GM19351 (cell line): ENCODE measurements around the gene CBLB.
A peak's percentile ranks its signal among the peaks of the same experiment; 100 is the strongest.

Experiments used
- ATAC-seq: cut with Tn5 transposase; IDR thresholded peaks from one replicate; pipeline ENCODE4 v1.9.1; 2021; ENCODE audit warnings: mild to moderate bottlenecking, moderate library complexity; ENCODE audit not compliant: unreplicated experiment

The CBLB gene

GRCh38 chr3:105847865-105848264 is 20.9 kb downstream of the CBLB start:
- ATAC-seq, result no peak

- no peak for ATAC-seq
Measured at GRCh38 chr3:105847452-105847851, 21.4 kb downstream of the CBLB start.

- no peak for ATAC-seq
Measured at GRCh38 chr3:105846809-105847208, 22.0 kb downstream of the CBLB start.

GRCh38 chr3:105845488-105845887 is 23.3 kb downstream of the CBLB start:
- ATAC-seq, result no peak

DNA sequence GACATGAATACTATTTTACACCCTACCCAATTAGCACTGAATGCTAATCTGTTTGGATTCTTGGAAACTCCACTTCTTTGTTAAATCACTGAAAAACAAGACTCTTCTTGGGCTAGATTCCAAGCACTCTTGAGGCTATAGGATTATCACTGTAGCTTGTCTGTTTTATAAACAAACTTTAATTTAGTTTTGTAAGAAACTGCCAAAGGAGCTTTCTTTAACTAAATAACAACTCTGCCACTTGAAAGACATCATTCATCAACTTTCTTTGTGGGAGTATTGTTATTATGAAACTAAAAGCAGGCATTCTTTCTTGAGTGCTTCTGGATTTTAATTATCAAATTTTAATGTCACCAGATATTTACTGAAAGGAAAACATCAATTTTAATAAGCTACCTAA is 24.1 kb downstream of the CBLB start:
- ATAC-seq, result no peak

- ATAC-seq, result no peak
Measured at GRCh38 chr3:105843994-105844393, 24.8 kb downstream of the CBLB start.

GRCh38 chr3:105842943-105843342 is 25.9 kb downstream of the CBLB start:
- no peak for ATAC-seq

DNA sequence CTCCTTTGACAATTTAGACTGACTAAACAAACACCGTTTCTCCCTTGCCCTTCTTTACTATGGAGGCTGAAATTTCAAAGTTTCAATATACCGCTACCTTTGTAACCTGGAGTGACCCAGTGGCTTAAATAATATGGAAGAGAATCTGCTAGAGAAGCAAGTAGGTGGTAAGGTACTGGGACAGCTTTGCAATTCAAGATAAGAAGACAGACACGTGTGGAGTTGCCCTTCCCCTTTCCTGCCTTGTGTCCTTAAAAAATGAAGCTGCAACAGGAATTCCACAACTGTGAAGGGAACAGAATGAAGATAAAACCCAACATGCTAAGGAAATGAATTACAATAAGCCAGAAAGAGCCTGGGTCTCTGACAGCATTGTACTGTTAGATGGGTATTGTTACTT is 26.4 kb downstream of the CBLB start:
- no peak for ATAC-seq

GRCh38 chr3:105837947-105838346 is 30.9 kb downstream of the CBLB start:
- no peak for ATAC-seq

GRCh38 chr3:105837143-105837740 is 31.6 kb downstream of the CBLB start:
- ATAC-seq, result peak; percentile 87

DNA sequence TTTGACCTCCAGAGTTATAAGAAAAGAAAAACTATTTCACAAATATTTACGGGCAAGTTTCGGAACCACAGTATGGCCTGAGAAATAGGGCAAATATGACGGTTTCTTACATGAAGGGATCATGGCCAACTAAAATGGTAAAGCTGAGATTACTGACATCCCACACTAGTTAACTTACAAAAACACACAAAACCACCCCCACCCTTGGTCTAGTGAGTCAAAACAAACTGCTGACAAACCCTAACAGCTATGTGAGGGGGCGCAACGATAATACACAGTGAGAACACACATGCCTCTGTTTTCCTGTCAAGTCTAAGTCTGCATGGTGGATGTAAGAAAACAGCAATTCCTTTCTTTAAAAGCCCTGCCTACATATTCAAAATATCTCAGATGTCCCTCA is 32.3 kb downstream of the CBLB start:
- peak; percentile 69 for ATAC-seq

DNA sequence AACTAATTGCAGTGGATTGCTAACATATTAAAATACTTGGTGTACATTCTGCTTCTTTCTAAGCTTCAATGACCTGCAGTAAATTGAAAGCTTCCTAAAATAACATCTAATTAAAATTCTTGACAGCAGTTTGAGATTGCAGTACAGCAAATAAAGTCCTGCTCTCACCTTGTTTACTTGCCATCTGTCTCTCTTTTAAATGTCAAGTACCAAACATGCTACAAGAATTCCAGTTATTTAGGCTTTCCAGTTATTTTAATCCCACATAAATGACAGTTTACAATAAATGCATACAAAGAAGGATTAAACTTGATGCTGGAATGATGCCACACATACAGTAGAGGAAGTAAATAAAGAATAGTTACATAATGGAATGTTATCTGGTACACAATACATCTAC is 33.2 kb downstream of the CBLB start:
- ATAC-seq, result no peak

GRCh38 chr3:105834768-105835167 is 34.0 kb downstream of the CBLB start:
- no peak for ATAC-seq

DNA sequence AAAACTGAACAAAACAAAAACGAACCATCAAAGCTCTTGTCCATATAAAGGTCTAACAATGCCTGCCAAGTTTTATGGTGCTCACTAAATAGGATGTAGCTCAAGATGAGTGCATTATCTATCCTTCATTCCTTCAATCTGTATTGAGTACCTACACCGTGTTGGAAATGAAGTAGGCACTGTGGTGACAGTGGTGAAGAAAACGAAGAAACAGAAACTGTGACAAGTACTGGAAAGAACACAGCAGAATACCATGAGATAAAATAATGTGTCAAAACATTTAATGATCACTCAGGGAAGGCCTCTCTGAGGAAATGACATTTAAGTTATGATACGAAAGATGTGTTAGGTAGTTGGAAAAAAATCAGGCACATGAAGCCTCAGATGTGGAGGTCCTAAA is 36.2 kb downstream of the CBLB start:
- ATAC-seq, result no peak

DNA sequence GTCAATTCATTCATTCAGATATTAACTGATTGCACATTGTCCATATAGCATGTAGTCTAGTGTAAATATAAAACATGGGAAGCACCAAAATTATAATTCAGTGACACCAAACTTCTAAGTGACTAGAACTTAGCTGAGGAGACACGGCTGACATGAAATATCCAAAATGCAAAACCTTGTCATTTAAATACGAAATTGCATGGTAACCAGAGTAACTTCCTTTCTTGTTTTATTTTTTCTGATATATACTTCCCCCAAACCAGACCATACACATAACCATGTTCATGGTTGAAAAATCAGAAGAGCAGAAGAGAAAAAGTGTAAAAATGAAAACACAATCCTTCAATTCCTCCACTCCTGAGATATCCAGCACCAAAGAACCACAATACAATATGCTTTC is 38.0 kb downstream of the CBLB start:
- no peak for ATAC-seq

- no peak for ATAC-seq
Measured at GRCh38 chr3:105829871-105830622, 38.8 kb downstream of the CBLB start.

DNA sequence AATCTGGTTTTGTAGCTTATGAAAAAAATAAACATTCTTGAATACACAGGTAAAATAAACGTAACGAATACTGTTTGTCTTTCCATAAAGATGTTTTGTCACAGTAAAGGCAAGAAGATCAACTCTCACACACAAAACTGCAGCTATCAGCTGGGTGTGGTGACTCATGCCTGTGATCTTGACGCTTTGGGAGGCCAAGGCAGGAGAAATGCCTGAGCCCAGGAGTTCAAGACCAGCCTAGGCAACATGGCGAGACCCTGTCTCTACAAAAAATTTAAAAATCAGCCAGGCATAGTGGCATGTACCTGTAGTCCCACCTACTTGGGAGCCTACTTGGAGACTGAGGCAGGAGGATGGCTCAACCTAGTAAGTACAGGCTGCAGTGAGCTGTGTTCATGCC is 39.6 kb downstream of the CBLB start:
- no peak for ATAC-seq

DNA sequence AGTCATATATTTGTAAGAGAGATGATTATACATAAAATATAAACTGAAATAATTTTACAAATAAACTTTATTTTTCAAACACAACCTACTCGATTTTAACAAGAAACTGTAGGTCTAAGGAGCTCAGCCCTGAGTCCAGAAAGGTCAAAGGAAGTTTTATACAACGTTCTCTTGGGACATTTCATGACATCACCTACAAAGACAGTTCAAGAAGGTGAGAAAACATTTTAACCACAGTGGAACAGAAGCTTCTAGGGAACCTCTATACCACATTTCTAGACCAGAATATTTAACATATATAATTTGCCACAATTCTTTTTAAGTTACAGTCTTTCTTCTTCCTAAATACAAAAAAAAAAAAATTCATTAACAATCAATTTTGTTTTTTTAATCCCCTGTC is 40.1 kb downstream of the CBLB start:
- peak; percentile 53 for ATAC-seq

- ATAC-seq, result no peak
Measured at GRCh38 chr3:105827959-105828358, 40.9 kb downstream of the CBLB start.

GRCh38 chr3:105826778-105827634 is 41.8 kb downstream of the CBLB start:
- ATAC-seq, result peak; percentile 48

GRCh38 chr3:105824129-105824528 is 44.7 kb downstream of the CBLB start:
- no peak for ATAC-seq
